ENCODE results near the gene COX6B1. TPM values are rescaled to one million over a fixed set of nuclear protein-coding genes. Genes with fewer than 3 reads are reported as not detected.

COX6B1 gene
- total RNA-seq, 4 donors from 2014 or later, result 899 to 1,245 (median 976) TPM

- no peaks in the 10 kb centered on the region for H3K36me3 ChIP-seq
- H3K9me3 ChIP-seq, result no peaks in the 10 kb centered on the region
- intact Hi-C loops (cut with DNase I; ENCODE audit: low total_unique reads) (no loop called here), in situ Hi-C loops (cut with MboI; ENCODE audit: low sequenced_read_pairs in 4 of 4) (no loop called here)
- DNase-seq, result no peak
- TF ChIP-seq CTCF (IDR thresholded peaks at IDR 0.05 in 4 of 5, conservative IDR thresholded peaks at IDR 0.05 in 1 of 5) (no peak), POLR2A (IDR thresholded peaks at IDR 0.05) (no peak)
- no peak for ATAC-seq
- H3K4me1 ChIP-seq, result no peaks in the 10 kb centered on the region
- no peak overlapping the region for H3K27ac ChIP-seq
- no peak overlapping the region for H3K4me3 ChIP-seq
- H3K27me3 ChIP-seq, result no peaks in the 10 kb centered on the region
Observed at GRCh38 chr19:35695895-35696422, 47.8 kb downstream of the COX6B1 start.

GRCh38 chr19:35696835-35697234, 48.7 kb downstream of the COX6B1 start:
- ATAC-seq, result no peak
- intact Hi-C loops (cut with DNase I; ENCODE audit: low total_unique reads), result no loop called here
- in situ Hi-C loops (cut with MboI; ENCODE audit: low sequenced_read_pairs in 4 of 4), result no loop called here
- no peak for DNase-seq
- no peaks in the 10 kb centered on the region for H3K9me3 ChIP-seq
- no peak overlapping the region for H3K4me3 ChIP-seq
- no peak overlapping the region for H3K27ac ChIP-seq
- TF ChIP-seq CTCF (IDR thresholded peaks at IDR 0.05 in 4 of 5, conservative IDR thresholded peaks at IDR 0.05 in 1 of 5) (no peak), POLR2A (IDR thresholded peaks at IDR 0.05) (no peak)
- H3K36me3 ChIP-seq, result no peaks in the 10 kb centered on the region
- no peaks in the 10 kb centered on the region for H3K4me1 ChIP-seq
- no peaks in the 10 kb centered on the region for H3K27me3 ChIP-seq

- Histone ChIP-seq H3K4me1 (no peaks in the 10 kb centered on the region), H3K36me3 (no peaks in the 10 kb centered on the region), H3K9me3 (no peaks in the 10 kb centered on the region), H3K27me3 (no peaks in the 10 kb centered on the region), H3K27ac (peak overlapping the region; percentile 71 to 82 (median 79)), H3K4me3 (peak overlapping the region; percentile 76 to 93 (median 84))
- DNase-seq (peak; percentile 94 to 96), ATAC-seq (peak; percentile 100)
- in situ Hi-C loops (cut with MboI; ENCODE audit: low sequenced_read_pairs in 4 of 4), result loop anchor here in 1 of 4 donors (25.0 kb wide), 1 partner anchor 165 kb away; the partner anchor contains the start of genes GAPDHS, SBSN and TMEM147
- intact Hi-C loops (cut with DNase I; ENCODE audit: low total_unique reads), result loop anchor here (1.0 to 2.0 kb wide), 2 partner anchors 15 to 38 kb away; no protein-coding TSS in a partner anchor
- TF ChIP-seq CTCF (IDR thresholded peaks at IDR 0.05 in 4 of 5, conservative IDR thresholded peaks at IDR 0.05 in 1 of 5) (no peak), POLR2A (IDR thresholded peaks at IDR 0.05) (peak; percentile 34 to 45)
Observed at GRCh38 chr19:35702223-35703012, 54.3 kb downstream of the COX6B1 start.

GRCh38 chr19:35703343-35703742, 55.2 kb downstream of the COX6B1 start:
- Histone ChIP-seq H3K4me1 (no peaks in the 10 kb centered on the region), H3K27ac (peak overlapping the region in 1 of 4 donors; percentile 82), H3K27me3 (no peaks in the 10 kb centered on the region), H3K36me3 (no peaks in the 10 kb centered on the region), H3K4me3 (peak overlapping the region in 2 of 4 donors; percentile 76 to 88), H3K9me3 (no peaks in the 10 kb centered on the region)
- TF ChIP-seq POLR2A (IDR thresholded peaks at IDR 0.05) (no peak), CTCF (IDR thresholded peaks at IDR 0.05 in 4 of 5, conservative IDR thresholded peaks at IDR 0.05 in 1 of 5) (no peak)
- no peak for ATAC-seq
- intact Hi-C loops (cut with DNase I; ENCODE audit: low total_unique reads) (loop anchor here (2.0 kb wide), 1 partner anchor 37 kb away; no protein-coding TSS in a partner anchor), in situ Hi-C loops (cut with MboI; ENCODE audit: low sequenced_read_pairs in 4 of 4) (loop anchor here in 1 of 4 donors (25.0 kb wide), 1 partner anchor 166 kb away; the partner anchor contains the start of genes GAPDHS, SBSN and TMEM147)
- no peak for DNase-seq

Measured in gastrocnemius medialis (tissue), 4 donors.